KOPT-K1 (cell line): ENCODE results near the gene IRF5.
"Not testable (repeated sequence)": the region's sequence is repeated elsewhere in the genome, so short reads cannot be mapped to it uniquely, and the experiment has no call there.

ENCODE experiments used
- H3K27ac ChIP-seq: fragments of 200-600 bp; sonication (generic); 2 replicates; pipeline ENCODE4 v1.5.1; 2016; ENCODE audit warnings: antibody characterized with exemption, mild to moderate bottlenecking, low read depth, low read length; ENCODE audit not compliant: poor library complexity, severe bottlenecking
- H3K36me3 ChIP-seq: fragments of 200-600 bp; sonication (generic); 2 replicates; pipeline ENCODE4 v1.5.1; 2017; ENCODE audit warnings: antibody characterized with exemption, mild to moderate bottlenecking, low read length, moderate library complexity; ENCODE audit not compliant: insufficient read depth
- H3K9me3 ChIP-seq: fragments of 200-600 bp; sonication (generic); 2 replicates; pipeline ENCODE4 v1.5.1; 2017; ENCODE audit warnings: antibody characterized with exemption, low read length, mild to moderate bottlenecking; ENCODE audit not compliant: insufficient read depth, poor library complexity, severe bottlenecking

Gene IRF5

DNA sequence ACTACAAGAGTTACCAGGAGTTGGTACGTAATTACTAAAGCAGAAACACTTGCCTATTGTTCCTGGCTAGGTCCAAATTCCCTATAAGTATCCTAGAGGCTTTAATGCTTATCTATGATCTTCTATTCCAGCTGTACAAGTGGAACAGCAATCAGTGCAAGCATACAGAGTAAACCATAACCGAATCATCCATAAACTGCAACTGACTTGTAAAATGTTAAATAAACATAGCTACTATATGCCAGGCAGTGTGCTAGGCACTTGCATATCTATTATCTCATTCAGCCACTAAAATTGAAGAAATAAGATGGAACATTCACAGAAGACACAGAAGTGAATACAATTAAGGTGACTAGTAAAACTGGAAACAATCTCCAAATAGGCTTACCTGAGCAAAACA is 55.7 kb downstream of the IRF5 start:
- Histone ChIP-seq H3K27ac (no peak overlapping the region), H3K9me3 (no peaks in the 10 kb centered on the region), H3K36me3 (peaks cover 98% of the 10 kb centered on the region)

DNA sequence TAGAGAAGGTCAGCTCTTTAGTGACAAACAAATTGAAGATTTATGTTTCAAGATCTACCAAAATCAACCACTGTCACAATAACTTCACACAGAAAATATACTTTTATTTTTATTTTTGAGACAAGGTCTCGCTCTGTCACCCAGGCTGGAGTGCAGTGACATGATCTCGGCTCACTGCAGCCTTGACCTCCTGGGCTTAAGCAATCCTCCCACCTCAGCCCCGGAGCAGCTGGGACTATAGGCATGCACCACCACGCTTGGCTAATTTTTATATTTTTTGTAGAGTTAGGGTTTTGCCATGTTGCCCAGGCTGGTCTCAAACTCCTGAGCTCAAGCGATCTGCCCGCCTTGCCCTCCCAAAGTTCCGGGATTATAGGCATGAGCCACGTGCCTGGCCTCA is 56.8 kb downstream of the IRF5 start:
- not testable (repeated sequence) for H3K27ac ChIP-seq
- peaks cover 97% of the 10 kb centered on the region for H3K36me3 ChIP-seq

DNA sequence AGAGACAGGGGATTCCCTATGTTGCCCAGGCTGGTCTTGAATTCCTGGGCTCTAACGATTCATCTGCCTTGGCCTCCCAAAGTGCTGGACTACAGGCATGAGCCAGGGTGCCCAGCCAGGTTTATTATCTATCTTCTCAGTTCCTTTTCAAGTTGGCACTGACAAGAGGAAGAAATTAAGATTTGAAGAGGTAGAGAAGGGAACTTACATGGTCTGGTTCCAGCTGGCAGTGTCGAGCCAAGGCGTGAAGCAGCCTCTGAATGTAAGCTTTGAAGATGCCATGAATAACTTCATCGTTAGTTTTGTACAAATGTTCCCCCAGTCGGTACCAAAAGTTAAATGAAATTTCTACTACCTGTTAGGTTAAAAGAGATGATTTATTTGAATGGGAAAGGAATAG is 59.5 kb downstream of the IRF5 start:
- Histone ChIP-seq H3K27ac (no peak overlapping the region), H3K36me3 (peaks cover 97% of the 10 kb centered on the region), H3K9me3 (no peaks in the 10 kb centered on the region)

More for the DNA sequence above, 56.8 kb downstream of the IRF5 start:
- H3K9me3 ChIP-seq: not testable (repeated sequence)
